Endometrium (tissue), 2 donors: Measurements from ENCODE around the gene NLRC5.
"Not testable (repeated sequence)": the region's sequence is repeated elsewhere in the genome, so short reads cannot be mapped to it uniquely, and the experiment has no call there.

Source experiments
- FAIRE-seq: peaks from 2 replicates; lab custom pipeline; 2012; peaks lifted over from hg19 to GRCh38; lab: Jason Lieb, UNC
- donor health status: control.
- donor health status: control.

NLRC5 gene

GRCh38 chr16:57045694-57046381, 56.5 kb downstream of the NLRC5 start:
- FAIRE-seq, result no peak

DNA sequence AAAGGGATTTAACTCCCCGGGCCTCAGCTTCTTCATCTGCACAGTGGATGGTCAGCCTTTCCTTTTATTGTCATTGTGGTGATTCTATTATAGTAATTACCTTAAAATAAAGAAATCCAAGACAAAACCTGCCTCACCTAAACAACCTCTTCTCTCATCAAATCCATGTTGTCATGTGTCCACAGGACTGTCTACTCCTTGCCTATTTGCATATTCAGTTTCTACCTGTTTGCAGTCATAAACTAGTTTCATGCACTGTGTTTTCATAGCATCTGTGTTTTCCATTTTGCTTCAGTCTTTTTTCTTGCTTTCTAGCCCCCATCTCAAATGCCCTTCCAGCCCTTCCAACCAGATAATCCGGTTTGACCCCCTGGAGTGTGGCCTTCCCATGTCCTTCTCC, 58.7 kb downstream of the NLRC5 start:
- FAIRE-seq, result no peak

GRCh38 chr16:57049678-57050077, 60.3 kb downstream of the NLRC5 start:
- FAIRE-seq, result no peak

GRCh38 chr16:57051696-57052228, 62.4 kb downstream of the NLRC5 start:
- FAIRE-seq, result no peak

- no peak for FAIRE-seq
Observed at GRCh38 chr16:57053206-57053605, 63.8 kb downstream of the NLRC5 start.

DNA sequence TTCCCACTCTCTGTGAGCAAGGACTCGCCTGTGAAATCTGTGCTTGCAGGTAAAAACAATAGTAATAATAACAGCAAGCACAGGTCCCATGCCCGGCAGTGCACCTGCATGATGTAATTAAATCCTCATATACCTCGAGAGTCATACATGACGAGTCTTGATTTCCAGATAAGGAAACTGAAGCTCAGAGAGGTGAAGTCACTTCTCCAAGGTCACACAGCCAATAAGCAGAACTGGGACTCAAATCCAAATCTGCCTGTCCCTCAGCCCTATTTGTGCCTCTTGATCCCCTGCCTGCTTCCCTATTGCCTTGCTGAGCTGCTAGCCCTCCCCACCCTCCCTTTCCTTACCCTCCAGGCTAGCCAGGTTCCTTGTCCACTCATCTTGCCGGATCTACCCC, 65.0 kb downstream of the NLRC5 start:
- FAIRE-seq, result no peak

DNA sequence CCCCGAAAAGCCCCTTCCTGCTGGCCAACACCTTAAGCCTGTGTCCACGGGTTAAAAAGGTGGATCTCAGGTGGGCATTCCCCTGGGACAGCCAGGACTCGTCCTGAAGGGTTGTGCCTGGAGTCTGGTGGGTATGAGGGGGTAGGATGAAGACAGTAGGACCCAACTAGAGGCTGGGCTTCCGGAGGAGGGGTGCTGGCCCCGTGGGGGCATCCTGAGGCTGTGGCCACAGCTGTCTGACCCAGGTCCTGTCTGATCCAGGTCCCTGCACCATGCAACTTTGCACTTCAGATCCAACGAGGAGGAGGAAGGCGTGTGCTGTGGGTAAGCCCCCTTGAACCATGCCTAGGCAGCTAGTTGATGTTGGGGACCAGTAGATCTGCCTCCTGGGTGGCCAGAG, 65.4 kb downstream of the NLRC5 start:
- FAIRE-seq, result no peak

- no peak for FAIRE-seq
Observed at GRCh38 chr16:57055671-57056070, 66.3 kb downstream of the NLRC5 start.

DNA sequence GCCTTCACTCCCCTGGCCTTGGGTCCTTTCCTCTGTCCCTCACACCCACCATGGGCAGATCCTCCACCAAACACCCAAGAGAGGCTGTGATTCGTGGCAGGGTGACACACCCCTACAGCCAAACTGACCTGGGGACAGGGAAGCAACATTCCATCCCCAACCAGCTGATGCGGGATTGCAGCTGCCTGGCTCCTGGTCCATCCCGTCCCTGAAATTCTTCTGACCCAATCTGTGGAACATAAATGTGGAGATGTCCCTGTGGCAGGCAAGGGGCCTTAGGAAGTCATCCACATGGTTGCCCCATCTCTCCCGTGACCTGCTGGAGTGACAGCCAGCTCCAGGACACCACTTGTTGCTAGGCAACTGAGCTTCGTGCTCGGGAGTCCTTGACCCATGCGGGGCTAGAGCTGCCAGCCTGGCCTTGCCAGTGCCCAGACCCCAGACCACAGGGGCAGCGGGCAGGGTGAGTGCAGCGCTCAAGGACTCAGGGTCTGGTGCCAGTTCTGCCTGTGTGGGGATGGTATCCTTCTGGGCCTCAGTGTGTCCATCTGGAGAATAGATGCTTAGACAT, 69.0 kb downstream of the NLRC5 start:
- no peak for FAIRE-seq

GRCh38 chr16:57060323-57061083, 71.1 kb downstream of the NLRC5 start:
- FAIRE-seq, result no peak

DNA sequence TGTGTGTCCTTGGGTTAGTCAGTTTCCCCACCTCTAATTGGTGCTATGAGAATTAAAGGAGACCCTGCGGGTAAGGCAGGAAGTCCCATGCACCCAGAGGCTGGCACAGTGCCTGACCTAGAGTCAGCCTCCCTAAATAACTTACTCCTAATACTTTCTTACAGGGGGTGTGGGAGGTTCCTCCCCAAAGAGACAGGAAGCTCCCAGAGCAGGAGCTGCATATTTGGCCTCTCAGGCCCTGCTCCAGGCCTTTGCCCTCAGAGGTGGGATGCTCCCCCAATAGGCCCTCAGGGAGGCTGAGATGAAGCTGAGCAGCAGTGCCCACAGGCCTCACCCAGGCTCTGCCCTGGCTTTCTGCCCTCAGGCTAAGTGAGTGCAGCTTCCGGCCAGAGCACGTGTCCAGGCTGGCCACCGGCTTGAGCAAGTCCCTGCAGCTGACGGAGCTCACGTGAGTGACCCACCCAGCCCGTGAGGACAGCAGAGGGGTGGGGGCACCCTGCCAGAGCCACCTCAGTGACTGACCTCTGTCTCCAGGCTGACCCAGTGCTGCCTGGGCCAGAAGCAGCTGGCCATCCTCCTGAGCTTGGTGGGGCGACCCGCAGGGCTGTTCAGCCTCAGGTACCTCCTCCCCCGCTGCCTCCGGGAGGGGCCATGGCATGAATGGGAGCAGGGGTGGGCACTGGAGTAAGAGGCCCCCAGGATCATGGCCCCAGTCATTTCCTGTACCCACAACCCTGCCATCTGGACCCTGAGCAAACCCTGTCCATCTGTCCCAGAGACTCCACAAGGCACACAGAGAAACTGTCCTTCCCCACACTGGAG, 71.9 kb downstream of the NLRC5 start:
- no peak for FAIRE-seq

GRCh38 chr16:57062329-57062728, 73.0 kb downstream of the NLRC5 start:
- FAIRE-seq, result no peak

DNA sequence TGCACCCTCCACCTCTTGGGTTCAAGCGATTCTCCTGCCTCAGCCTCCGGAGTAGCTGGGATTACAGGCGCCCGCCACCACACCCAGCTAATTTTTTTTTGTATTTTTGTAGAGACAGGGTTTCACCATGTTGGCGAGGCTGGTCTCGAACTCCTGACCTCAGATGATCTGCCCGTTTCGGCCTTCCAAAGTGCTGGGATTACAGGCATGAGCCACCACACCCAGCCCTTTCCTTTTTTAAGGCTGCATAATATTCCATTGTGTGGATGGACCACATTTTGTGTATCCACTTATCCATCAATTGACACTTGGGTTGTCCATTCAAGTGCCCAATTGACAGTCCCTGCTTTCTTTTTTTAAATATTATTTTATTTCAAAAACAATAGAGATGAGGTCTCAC, 73.8 kb downstream of the NLRC5 start:
- not testable (repeated sequence) for FAIRE-seq

- no peak for FAIRE-seq
Observed at GRCh38 chr16:57064995-57065394, 75.6 kb downstream of the NLRC5 start.

- FAIRE-seq, result no peak
Observed at GRCh38 chr16:57066625-57067024, 77.3 kb downstream of the NLRC5 start.

DNA sequence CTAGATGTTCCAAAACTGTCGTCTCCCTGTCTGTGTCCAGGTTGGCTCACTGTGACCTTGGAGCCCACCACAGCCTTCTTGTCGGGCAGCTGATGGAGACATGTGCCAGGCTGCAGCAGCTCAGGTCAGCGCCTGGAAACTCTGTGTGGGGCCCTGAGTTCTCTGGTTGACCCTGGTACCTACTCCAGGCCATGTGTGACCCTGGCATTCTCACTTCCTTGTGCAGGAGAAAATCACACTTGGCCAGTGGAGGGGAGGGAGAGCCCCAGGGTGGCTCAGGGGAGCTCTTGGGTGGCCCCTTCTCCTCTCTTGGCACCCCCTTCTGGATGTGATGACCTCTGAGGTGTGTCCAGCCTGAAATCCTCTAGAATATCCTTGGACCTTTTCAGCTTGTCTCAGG, 78.0 kb downstream of the NLRC5 start:
- no peak for FAIRE-seq

DNA sequence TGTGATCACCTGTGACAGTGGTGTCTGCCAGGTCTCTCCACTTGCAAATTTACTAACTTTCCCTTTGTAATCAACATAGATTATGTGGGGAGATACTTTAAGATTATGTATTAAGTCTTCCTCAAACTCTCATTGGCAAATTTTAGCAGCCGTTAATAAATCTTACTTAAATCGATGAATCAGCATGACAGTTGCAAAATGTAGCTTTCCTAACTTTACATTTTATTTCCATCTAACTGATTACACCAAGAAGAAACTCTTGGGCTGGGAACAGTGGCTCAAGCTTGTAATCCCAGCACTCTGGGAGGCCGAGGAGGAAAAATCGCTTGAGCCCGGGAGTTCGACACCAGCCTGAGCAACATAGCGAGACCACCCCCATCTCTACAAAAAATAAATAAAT, 79.7 kb downstream of the NLRC5 start:
- no peak for FAIRE-seq

DNA sequence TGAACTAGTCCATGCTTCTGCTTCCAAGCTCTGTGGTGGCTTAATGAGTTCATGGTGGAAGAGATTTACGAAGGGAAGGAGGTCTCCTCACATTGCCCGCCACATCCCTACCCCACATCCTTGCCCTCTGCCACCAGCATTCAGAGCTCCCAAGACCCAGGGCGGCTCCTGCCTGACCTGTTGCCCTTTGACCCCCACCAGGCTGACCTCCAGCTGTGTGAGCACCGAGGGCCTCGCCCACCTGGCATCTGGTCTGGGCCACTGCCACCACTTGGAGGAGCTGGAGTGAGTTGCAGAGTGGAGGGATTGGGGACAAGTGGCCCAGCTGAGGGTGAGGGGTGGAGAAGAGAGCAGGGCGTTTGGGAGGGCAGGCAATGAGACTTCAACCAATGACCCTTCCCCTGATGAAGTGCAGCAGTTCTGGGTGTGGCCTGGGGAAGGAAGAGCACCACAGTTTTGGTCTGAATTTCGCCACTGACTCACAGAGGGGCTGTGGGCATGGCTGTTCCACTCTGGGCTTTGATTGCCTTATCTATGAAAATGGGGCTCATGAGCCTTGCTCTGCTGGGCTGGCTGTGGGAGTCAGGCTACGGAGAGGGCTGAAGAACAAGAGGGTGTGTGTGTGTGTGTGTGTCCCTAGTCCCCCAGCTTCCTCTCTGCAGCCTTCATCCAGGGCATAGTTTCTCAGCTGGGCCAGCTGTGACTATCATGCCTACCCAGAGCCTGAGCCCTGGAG, 80.4 kb downstream of the NLRC5 start:
- no peak for FAIRE-seq

DNA sequence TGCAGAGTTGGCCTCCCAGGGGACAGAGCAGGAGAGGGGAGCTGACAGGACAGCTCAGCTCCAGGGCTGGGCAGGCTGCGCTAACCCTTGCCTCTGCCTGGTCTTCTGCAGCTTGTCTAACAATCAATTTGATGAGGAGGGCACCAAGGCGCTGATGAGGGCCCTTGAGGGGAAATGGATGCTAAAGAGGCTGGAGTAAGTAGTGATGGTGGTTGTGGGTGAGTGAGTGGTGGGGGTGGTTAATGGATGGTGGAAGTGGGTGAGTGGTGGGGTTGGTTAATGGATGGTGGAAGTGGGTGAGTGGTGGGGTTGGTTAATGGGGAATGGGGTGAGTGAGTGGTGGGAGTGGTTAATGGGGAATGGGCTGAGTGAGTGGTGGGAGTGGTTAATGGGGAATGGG, 81.1 kb downstream of the NLRC5 start:
- FAIRE-seq, result no peak

- not testable (repeated sequence) for FAIRE-seq
Observed at GRCh38 chr16:57071081-57071732, 81.8 kb downstream of the NLRC5 start.
